HG03064 (cell line): ENCODE data around the gene MRPL4.
"Not testable (repeated sequence)": the region's sequence is repeated elsewhere in the genome, so short reads cannot be mapped to it uniquely, and the experiment has no call there.

Experiments
- ATAC-seq: cut with Tn5 transposase; IDR thresholded peaks from one replicate; pipeline ENCODE4 v1.9.1; 2021; ENCODE audit warnings: low read depth; ENCODE audit not compliant: unreplicated experiment

Gene MRPL4

DNA sequence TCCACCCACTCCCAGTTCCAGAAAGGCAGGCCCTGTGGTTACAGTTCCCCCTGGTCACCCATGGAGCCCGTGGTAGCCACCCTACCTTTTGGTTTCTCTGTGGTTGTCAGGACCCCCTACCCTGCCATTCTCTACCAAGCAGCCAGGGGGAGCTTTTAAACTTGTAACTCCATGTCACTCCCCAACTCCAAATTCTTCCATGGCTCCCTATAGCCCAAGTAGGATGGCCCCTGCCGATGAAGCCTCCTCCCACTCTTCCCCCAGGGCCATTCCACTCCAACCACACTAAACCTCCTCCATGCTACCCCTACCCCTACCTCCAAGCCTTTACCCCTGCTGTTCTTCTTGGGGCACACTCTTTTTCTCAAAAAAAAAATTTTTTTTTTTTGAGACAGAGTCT, 23.1 kb upstream of the MRPL4 start:
- no peak for ATAC-seq

DNA sequence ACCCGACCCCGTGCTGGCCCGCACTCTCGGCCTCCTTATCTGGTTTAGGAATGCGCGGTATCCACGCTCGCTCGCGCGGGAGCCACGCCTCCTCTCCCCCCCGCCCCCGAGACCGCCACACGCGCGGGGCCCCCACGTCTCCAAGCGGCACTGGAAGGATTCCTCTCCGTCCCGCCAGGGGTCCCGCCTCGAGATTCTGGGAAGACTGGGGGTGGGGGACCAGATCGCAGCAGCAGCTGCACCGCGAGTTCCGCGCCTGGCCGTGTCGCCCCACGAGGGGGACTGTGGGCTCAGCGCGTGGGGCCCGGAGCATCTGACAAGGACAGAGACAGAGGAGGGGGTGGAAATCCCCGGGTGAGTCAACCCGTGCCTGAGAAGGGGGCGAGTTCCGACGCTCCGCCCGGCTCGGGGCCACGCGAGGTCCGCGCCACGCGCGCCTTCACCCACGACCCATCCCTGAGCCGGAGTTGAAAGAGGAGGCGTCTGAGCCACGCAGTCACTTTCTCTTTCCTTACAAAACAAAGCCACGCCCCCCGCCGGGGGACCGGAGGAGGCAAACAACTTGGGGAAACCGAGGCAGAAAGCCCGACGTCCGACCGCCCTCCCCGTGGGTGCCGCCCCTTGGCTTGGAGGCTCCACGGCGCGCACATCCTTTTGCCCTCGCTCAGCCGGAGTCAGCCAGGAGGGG, 21.7 kb upstream of the MRPL4 start:
- ATAC-seq = no peak

DNA sequence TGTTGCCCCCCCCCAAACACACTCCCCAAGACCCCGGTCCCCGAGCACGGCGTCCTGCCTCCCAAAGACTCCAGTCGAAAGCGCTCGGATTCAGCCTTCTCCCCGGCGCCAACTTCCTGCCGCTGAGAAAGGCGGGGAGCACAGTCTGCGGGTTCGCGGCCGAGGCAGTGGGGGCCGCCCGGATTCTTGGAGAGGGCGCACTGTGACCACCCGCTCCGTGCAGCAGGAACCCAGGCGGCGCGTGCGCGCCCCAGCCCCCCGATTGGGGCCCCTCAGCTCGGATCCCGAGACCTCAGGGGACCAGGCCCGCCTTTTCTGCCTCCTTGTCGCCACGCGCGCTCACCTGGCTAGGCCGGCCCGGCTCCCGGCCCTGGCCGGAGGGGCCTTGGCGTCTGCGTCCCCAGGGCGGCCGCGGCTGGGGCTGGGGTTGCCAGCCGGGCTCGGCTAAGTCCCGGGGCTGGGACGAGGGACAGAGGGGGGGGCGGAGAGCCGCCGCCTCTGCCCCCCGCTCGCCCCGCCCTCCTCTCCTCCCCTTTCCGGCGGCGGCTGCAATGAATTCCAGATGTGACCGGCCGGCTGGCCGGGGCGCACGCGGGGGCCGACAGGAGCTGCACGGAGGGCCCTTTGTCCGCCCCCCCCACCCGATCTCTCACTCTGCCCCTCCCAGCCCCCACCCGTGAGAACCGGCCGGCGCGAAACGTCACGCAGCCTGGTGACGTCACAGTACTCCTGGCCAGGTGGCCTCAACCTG, 21.0 kb upstream of the MRPL4 start, which contains the start of gene S1PR2:
Gene S1PR2, minus strand, starts transcription at position 471 of the 751 bp plus-strand sequence. CDS start 6,426 bp downstream, outside the sequence.
- no peak for ATAC-seq

DNA sequence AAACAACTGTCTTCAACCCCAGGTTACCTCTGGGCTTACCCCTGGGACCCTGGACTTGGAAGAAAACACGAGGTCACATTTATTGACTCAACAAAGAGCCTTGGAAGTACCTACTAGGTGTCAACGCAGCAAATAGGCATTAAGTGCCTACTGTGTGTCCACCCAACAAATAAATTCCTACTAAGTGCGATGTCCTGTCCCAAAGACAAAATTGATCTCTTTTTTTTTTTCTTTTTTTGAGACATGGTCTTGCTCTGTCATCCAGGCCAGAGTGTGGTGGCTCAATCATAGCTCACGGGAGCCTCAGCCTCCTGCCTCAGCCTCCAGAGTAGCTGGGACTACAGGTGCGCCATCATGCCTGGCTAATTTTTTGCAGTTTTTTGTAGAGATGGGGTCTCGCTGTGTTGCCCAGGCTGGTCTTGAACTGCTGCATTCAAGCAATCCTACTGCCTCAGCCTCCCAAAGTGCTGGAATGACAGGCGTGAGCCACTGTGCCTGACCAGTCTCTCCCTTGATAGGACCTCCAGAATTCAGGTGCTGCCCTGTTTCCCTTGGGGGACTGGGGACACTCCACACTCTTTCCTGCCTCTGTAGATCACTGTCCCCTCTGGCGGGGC, 20.3 kb upstream of the MRPL4 start:
- ATAC-seq = no peak

DNA sequence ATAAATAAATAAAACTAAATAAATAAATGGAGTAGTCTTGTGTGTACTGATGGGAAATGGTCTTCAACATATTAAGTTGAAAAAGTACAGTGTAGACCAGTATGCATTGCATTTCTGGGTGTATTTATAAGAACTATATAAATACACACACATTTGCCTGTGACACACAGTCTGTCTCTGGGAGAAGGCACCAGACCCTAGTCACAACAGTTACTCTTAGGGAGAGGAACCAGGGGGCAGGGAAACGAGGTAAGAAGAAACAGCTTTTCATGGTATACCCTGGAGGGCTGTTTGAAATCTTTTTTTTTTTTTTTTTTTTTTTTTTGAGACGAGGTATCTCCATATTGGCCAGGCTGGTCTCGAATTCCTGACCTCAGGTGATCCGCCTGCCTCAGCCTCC, 18.1 kb upstream of the MRPL4 start:
- ATAC-seq = no peak

DNA sequence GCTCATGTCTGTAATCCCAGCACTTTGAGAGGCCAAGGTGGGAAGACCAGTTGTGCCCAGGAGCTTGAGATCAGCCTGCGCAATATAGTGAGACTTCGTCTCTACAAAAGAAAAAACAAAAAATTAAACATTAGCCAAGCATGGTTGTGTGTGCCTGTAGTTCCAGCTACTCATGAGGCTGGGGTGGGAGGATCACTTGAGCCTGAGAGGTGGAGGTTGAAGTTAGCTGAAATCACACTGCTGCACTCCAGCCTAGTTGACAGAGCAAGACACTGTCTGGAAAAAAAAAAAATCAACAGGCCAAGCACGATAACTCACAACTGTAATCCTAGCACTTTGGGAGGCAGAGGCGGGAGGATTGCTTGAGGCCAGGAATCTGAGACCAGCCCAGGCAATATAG, 17.0 kb upstream of the MRPL4 start:
- no peak for ATAC-seq

DNA sequence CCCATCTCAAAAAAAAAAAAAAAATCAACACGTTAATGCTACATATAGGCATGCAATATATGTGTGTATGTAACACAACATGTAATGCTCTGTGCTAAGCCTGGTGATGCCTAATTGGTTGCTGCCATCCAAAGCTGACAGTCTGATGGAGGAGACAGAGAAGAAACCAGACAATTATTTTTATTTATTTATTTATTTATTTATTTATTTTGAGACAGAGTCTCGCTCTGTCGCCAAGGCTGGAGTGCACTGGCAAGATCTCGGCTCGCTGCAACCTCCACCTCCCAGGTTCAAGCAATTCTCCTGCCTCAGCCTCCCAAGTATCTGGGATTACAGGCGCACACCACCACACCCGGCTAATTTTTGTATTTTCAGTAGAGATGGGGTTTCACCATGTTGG, 16.6 kb upstream of the MRPL4 start:
- ATAC-seq = not testable (repeated sequence)

DNA sequence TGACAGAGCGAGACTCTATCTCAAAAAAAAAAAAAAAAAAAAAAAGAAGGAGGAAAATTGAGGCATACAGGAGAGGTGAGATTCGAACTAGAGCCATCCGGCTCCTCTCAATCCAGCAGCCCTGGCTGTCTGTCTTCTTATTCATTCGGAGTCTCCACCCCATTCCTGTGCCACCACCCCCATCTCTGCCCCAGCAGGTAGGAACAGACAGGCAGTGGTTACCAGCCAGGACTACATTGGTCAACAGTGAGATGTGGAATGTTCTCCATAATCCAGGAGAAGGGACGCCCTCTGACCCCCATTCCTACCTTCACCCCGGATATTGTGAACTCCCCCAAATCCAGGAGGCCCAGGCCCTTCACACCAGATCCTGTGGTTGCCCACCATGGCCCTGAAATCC, 14.3 kb upstream of the MRPL4 start:
- ATAC-seq = no peak

DNA sequence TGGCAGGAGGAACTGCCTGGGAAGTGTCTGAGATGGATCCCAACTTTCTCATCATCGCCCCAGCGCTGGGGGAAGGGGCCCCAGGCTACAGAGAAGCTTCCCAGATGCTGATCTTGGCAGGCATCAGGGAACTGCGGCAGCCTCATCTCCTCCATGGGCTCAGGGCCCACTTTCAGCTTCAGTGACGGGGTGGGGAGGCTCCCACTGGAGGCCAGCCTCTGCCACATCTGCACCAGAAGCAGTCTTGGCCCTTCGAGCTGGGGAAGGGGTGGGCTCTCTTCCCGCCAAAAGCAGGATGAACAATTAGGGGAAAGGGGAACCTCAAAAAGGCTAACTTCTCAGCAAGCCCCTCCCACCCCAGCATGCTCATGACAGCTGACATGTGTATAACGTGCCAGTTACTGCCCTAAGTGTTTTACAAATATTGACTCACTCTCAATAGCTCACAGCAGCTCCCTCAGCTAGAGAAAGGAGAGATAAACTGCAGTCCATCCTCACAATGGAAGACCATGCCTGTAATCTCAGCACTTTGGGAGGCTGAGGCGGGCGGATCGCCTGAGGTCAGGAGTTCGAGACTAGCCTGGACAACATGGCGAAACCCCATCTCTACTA, 13.7 kb upstream of the MRPL4 start:
- no peak for ATAC-seq

DNA sequence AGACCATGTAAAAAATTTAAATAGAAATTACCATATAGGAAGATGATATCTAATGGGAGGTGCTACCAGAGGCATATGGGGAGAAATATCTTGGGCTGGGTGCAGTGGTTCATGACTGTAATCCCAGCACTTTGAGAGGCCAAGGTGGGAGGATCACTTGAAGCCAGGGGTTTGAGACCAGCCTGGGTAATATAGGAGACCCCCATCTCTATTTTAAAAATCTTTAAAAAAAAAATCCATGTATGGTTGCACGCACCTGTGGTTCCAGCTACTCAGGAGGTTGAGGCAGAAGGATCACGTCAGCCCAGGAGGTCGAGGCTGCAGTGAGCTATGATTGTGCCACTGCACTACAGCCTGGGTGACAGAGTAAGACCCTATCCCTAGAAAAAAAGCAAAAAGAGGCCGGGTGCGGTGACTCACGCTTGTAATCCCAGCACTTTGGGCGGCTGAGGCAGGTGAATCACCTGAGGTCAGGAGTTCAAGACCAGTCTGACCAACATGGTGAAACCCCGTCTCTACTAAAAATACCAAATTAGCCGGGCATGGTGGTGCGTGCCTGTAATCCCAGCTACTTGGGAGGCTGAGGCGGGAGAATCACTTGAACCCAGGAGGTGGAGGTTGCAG, 10.1 kb upstream of the MRPL4 start:
- not testable (repeated sequence) for ATAC-seq

DNA sequence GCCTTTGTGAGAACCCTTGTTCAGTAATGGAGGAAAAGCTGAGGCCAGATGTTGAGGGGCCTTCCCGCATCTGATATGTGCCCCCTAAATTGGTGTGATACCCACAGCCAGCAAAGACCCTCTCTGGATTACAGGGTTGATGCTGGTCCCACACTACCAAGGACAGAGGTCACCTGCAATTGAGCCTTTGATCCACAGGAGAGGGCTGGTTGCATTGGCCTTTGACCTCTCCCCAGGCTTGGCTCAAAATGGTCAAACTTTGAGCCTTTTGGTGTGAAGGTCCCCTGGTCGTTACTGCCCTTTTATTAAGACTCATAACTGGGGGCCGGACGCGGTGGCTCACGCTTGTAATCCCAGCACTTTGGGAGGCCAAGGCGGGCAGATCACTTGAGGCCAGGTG, 8.4 kb upstream of the MRPL4 start:
- ATAC-seq = no peak

DNA sequence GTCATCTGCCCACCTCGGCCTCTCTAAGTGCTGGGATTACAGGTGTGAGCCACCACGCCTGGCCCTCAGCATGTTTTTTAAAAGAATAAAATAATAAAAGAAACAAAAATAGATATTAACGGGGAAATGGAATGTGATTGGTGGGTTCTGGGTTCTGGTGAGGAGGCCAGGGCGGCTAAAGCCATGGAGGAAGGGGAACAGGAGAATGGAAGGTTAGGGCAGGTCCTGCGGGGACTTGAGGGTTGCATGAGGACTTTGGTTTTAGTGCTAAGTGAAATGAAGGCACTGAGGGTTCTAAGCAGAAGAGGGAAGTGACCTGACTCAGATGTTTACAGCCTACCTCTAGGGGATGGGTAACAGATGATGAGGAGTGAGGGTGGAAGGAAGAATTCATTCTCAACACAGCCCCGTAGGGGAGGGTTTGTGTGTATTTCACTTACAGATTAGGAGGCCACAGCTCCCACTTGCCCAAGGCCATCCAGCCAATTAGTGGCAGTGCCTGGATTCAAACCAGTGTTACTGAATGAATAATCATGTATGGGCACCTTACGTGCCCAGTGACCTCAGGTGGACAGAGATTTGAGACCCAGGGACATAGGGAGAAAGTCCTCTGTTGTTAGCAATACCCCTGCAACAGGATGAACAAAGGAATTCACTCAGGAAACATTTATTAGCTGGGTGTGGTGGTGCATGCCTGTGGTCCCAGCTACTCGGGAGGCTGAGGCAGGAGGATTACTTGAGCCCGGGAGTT, 6.7 kb upstream of the MRPL4 start:
- no peak for ATAC-seq

DNA sequence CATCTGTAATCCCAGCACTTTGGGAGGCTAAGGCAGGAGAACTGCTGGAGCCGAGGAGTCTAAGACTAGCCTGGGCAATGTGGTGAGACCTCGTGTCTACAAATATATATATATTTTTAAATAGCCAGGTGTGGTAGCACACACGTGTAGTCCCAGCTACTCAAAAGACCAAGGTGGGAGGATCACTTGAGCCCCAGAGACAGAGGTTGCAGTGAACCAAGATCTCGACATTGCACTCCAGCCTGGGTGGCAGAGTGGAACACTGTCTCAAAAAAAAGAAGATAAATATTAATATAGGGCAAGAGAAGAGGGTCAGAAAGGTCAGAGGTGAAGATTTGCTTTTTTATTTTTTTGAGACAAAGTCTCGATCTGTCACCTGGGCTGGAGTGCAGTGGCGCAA, 5.5 kb upstream of the MRPL4 start:
- no peak for ATAC-seq

DNA sequence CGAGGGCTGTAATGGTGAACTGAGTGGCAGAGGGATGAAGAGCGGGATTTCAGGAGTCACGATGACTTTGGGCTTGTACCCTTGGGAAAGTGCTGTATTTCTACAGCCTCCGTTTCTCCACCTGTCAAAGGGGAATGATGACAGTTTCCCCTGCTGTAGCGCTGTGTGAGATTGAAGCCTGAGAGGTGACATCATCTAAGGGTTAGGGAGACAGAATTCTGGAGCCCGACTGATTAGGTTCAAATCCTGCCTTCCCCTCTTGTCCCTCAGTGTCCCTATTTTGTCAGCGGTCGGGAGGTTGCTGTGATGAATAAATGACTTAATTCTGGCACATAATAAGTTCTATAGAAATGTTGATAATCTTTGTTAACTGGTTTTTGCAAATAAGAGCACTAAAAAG, 693 bp downstream of the MRPL4 start:
- ATAC-seq = no peak

DNA sequence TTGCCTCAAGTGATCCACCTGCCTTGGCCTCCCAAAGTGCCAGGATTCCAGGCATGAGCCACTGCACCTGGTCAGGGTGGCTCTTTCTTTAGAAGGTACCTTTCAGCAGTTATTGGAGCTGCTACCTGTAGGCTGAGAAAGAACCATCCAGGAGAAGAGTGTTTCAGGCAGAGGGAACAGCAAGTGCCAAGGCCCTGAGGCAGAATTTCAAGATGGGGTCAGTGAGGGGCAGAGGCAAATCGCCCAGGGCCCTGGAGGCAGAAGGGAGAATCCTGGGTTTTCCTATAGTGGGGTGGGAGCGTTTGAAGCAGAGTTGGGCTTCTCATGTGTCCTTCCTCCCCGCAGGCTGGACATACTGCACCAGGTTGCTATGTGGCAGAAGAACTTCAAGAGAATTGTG, 2.2 kb downstream of the MRPL4 start:
- ATAC-seq = no peak

DNA sequence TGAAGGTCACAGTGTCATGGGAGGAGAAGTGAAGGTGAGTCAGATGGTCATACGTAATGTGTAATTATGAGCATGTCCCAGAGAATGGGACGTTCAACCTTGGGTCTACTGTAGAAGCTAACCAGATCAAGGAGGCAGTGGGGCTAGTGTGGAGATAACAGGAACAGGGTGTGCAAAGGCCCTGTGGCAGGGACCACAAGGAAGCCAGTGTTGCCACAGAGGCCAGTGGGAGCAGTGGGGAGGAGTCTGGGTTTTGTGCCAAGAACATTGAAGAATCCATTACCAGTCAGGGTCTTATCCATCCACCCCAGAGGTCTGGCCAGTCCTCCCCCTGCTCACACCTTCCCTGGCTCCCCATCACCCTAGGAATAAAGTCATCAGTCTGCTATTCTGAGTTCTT, 3.3 kb downstream of the MRPL4 start:
- no peak for ATAC-seq

DNA sequence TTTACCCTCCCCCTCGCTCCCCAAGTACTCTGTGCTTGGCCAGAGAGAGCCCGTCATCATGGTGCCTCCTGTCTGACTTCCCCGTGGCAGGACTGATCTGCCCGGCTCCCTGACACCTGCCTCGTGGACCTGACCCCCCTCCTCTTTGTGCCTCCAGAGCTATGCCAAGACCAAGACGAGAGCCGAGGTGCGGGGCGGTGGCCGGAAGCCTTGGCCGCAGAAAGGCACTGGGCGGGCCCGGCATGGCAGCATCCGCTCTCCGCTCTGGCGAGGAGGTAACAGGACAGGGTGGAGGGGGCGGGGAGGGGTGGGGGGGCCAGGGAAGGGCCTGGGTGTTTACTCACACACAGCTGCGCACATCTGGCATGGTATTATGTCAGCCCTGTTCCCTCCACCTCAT, 4.5 kb downstream of the MRPL4 start:
- ATAC-seq = no peak

DNA sequence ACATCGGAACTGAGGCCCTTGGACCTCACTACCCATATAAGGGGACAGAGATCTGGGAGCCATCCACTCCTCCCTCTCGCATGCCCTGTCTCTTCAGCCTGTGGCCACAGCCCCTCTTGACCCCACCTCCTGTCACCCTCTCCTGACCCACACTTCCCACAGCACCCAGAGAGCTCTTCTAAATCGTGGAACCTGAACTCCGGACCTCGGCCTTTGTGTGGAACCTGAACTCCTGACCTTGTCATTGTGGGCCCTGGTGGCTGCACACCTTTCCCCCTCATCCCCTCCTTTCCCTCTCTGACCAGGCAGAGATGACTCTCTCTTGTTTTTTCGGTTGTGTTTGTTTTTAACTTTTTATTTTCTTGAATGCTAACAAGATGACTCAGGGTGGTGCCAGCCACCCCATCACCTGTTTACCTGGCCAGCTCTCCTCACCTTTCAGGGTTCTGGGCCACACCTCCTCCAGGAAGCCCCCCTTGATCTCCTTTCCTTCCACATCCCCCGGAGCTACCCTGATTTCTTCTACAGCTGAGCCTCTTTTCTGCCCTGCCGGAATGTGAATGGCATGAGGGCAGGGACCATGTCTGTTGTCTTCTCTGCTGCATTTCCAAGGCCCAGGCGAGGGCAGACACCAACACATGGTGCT, 5.1 kb downstream of the MRPL4 start:
- ATAC-seq = no peak

DNA sequence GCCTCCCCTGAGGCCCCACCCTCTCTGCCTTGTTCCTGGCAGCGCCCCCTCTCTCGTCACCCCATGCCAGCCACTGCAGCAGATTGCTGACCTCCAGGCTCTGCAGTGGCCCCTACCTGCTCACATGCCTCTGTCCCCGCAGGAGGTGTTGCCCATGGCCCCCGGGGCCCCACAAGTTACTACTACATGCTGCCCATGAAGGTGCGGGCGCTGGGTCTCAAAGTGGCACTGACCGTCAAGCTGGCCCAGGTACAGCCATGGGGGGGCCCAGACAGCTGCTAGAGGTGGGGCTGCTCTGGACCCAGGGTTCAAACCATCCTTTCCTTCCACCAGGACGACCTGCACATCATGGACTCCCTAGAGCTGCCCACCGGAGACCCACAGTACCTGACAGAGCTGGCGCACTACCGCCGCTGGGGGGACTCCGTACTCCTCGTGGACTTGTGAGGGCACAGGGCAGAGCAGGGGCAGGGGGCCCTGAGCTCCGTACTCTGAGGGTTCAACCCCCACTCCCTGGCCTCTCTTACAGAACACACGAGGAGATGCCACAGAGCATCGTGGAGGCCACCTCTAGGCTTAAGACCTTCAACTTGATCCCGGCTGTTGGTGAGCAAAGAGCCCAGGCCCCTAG, 6.2 kb downstream of the MRPL4 start:
- no peak for ATAC-seq
